ENCODE results near the gene FOSB. TPM values are rescaled to one million over a fixed set of nuclear protein-coding genes. Genes with fewer than 3 reads are reported as not detected.

FOSB gene
- total and polyA plus RNA-seq, 9 of the 15 experiments (the other 6 are each of a cell fraction or from before 2014, with no cell fraction given): 0.11 to 2.7 (median 0.73) TPM

- TF ChIP-seq SRSF1 (IDR thresholded peaks at IDR 0.05; ENCODE audit: low read depth, low read length): no peak
- TF ChIP-seq GTF2B (IDR thresholded peaks at IDR 0.05; ENCODE audit: extremely low read depth, insufficient read length): no peak
- TF ChIP-seq PPARD (CRISPR knock-in tag; IDR thresholded peaks at IDR 0.05): no peak
- TF ChIP-seq RUNX1 (IDR thresholded peaks at IDR 0.05; ENCODE audit: low read depth): no peak
- TF ChIP-seq STAT6 (CRISPR knock-in tag; IDR thresholded peaks at IDR 0.05): 0 out of 2 replicates have a peak, but pooled peaks have one; percentile 54
- peak; percentile 1 for TF ChIP-seq HNRNPLL (IDR thresholded peaks at IDR 0.05; ENCODE audit: low read depth, low read length, poor library complexity, severe bottlenecking)
- no peak for TF ChIP-seq EZH2 (IDR thresholded peaks at IDR 0.05; ENCODE audit: borderline replicate concordance, low read depth, low read length)
- TF ChIP-seq DACH1 (IDR thresholded peaks at IDR 0.05; ENCODE audit: partially characterized antibody): peak; percentile 26
- no peak for TF ChIP-seq ZNF584 (CRISPR knock-in tag; IDR thresholded peaks at IDR 0.05; ENCODE audit: low read depth)
- TF ChIP-seq NRF1 (conservative IDR thresholded peaks at IDR 0.05 in 1 of 2, IDR thresholded peaks at IDR 0.05 in 1 of 2): peak in 1 of 2 experiments; percentile 3; a peak in 1 of 4 replicates
- no peak for TF ChIP-seq MBD2 (IDR thresholded peaks at IDR 0.05; ENCODE audit: borderline replicate concordance, low read depth)
- TF ChIP-seq ZNF134 (CRISPR knock-in tag; conservative IDR thresholded peaks at IDR 0.05): no peak
- no peak for TF ChIP-seq RBM15 (IDR thresholded peaks at IDR 0.05; ENCODE audit: insufficient read depth, low read length)
- no peak; the same call in 1 of the 2 replicates for TF ChIP-seq POLR2G (IDR thresholded peaks at IDR 0.05; ENCODE audit: low read depth, low read length)
- no peak for TF ChIP-seq ZNF785 (CRISPR knock-in tag; IDR thresholded peaks at IDR 0.05)
- peak; percentile 95; the same call in 1 of the 2 replicates for TF ChIP-seq ZC3H4 (CRISPR knock-in tag; IDR thresholded peaks at IDR 0.05; ENCODE audit: borderline replicate concordance)
- TF ChIP-seq, protein P1, sequence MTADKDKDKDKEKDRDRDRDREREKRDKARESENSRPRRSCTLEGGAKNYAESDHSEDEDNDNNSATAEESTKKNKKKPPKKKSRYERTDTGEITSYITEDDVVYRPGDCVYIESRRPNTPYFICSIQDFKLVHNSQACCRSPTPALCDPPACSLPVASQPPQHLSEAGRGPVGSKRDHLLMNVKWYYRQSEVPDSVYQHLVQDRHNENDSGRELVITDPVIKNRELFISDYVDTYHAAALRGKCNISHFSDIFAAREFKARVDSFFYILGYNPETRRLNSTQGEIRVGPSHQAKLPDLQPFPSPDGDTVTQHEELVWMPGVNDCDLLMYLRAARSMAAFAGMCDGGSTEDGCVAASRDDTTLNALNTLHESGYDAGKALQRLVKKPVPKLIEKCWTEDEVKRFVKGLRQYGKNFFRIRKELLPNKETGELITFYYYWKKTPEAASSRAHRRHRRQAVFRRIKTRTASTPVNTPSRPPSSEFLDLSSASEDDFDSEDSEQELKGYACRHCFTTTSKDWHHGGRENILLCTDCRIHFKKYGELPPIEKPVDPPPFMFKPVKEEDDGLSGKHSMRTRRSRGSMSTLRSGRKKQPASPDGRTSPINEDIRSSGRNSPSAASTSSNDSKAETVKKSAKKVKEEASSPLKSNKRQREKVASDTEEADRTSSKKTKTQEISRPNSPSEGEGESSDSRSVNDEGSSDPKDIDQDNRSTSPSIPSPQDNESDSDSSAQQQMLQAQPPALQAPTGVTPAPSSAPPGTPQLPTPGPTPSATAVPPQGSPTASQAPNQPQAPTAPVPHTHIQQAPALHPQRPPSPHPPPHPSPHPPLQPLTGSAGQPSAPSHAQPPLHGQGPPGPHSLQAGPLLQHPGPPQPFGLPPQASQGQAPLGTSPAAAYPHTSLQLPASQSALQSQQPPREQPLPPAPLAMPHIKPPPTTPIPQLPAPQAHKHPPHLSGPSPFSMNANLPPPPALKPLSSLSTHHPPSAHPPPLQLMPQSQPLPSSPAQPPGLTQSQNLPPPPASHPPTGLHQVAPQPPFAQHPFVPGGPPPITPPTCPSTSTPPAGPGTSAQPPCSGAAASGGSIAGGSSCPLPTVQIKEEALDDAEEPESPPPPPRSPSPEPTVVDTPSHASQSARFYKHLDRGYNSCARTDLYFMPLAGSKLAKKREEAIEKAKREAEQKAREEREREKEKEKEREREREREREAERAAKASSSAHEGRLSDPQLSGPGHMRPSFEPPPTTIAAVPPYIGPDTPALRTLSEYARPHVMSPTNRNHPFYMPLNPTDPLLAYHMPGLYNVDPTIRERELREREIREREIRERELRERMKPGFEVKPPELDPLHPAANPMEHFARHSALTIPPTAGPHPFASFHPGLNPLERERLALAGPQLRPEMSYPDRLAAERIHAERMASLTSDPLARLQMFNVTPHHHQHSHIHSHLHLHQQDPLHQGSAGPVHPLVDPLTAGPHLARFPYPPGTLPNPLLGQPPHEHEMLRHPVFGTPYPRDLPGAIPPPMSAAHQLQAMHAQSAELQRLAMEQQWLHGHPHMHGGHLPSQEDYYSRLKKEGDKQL (CRISPR knock-in tag; IDR thresholded peaks at IDR 0.05; ENCODE audit: borderline replicate concordance): no peak
- TF ChIP-seq NEUROD1 (IDR thresholded peaks at IDR 0.05; ENCODE audit: borderline replicate concordance, low read depth, low read length, partially characterized antibody): no peak
Measured at GRCh38 chr19:45451131-45451849, 16.5 kb upstream of the FOSB start (continued).
